ENCODE results near the gene MAP3K14.

GRCh38 chr17:45223539-45224528 lies 93.0 kb downstream of the MAP3K14 start:
- TF ChIP-seq CTCF (conservative IDR thresholded peaks at IDR 0.05; ENCODE audit: low read length) (peak; percentile 47), EZH2phosphoT487 (IDR thresholded peaks at IDR 0.05; ENCODE audit: borderline replicate concordance) (no peak)
